NCI-H2171 treated with DMSO at 0.1 percent for 48 hours (cell line): ENCODE measurements around the gene ZMPSTE24.
"Not testable (repeated sequence)": the region's sequence is repeated elsewhere in the genome, so short reads cannot be mapped to it uniquely, and the experiment has no call there.

Experiments
- DNase-seq: peaks from one replicate; lab custom pipeline; 2025; lab: John Stamatoyannopoulos, UW

Gene ZMPSTE24

DNA sequence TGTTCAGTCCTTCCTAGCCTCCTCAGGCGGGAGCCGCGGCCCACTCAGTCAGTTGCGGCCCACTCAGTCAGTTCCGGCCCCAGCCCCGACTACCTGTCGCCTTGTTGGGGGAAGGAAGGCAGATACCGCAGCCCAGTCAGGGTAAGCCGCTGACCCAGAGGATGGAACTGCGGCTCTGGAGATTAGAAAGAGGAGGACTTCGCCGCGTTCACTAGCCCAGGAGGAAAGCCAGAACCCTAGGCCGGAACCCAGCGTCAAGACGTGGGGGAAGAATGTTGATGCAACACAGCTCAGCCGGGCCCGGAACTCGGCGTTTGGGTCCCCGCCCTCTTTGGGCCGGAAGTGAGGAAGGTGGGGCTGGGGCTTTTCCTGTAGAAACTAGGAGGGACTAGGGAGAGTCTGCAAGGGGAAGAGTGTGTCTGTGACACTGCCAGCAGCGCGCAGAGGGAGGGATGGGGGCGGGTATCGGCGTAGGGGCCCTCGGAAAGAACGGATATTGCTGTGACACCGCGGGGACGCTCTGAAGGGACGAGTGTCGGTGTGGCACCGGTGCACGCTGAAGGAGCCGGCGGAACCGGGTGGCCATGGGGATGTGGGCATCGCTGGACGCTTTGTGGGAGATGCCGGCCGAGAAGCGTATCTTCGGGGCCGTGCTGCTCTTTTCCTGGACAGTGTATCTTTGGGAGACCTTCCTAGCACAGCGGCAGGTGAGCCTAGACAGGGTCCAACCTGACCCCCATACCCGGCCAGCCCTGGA, at the start of gene ZMPSTE24:
Gene ZMPSTE24, plus strand, starts transcription at position 549 of the 757 bp plus-strand sequence. Its CDS starts 36 bp downstream, at position 585.
- DNase-seq: peak; percentile 98

DNA sequence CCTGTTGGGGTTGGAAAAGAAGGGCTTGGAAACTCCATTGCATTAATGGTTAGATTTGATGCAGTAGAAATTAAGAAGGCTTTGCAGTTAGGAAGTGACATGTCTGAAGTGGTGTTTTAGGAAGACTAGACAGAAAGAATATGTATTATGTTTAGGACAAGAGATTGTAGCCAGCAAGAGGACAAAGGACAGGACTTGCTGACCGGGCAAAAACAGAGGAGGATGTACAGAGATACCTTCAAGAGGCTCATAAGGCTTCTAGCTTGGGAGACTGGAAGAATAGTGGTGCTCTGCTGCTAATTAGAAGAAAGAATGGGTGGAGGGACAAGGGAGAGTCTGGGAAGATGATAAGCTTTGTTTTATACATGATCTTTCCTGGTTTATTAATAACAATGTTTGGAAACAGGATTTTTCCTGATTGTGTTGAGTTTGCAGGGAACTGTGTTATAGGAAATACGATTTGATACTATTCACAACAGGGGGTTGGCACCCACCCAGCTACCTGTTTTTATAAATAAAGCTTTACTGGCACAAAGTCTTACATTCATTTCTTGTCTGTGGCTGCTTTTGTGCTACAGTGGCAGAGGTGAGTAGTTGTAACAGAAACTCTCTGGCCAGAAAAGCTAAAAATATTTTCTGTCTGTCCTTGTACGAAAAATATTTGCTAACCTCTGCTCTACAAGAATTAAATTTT, 47.4 kb upstream of the ZMPSTE24 start:
- DNase-seq: no peak

DNA sequence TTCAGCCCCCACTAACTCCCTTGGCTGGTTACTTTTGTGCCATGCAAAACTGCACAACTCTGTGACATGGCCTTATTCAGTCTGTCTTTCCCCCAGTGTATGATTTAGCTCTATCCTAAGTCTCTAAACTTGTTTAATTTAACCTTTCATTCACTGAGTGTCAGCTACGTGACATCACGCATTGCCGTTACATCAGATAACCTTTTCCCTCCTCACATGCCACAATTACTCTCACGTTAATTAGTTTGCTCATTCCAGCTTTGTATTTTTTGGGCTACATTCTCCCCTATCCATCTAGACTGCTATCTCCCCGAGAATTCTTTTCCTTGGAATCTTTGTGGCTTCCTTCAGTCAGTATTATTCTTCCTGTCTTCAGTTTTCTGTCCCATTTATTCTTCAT, 39.7 kb upstream of the ZMPSTE24 start:
- no peak for DNase-seq

DNA sequence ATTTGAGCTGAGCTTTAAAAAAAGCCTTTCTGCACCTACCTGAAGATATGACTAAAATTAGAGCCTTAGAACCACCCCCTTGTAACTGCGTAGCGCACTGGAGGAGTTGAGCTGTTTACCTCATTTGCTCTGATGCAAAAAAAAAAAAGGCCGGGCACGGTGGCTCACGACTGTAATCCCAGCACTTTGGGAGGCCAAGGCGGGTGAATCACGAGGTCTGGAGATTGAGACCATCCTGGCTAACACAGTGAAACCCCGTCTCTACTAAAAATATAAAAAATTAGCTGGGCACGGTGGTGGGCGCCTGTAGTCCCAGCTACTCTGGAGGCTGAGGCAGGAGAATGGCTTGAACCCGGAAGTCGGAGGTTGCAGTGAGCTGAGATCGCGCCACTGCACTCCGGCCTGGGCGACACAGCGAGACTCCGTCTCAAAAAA, 36.5 kb upstream of the ZMPSTE24 start:
- DNase-seq: not testable (repeated sequence)

DNA sequence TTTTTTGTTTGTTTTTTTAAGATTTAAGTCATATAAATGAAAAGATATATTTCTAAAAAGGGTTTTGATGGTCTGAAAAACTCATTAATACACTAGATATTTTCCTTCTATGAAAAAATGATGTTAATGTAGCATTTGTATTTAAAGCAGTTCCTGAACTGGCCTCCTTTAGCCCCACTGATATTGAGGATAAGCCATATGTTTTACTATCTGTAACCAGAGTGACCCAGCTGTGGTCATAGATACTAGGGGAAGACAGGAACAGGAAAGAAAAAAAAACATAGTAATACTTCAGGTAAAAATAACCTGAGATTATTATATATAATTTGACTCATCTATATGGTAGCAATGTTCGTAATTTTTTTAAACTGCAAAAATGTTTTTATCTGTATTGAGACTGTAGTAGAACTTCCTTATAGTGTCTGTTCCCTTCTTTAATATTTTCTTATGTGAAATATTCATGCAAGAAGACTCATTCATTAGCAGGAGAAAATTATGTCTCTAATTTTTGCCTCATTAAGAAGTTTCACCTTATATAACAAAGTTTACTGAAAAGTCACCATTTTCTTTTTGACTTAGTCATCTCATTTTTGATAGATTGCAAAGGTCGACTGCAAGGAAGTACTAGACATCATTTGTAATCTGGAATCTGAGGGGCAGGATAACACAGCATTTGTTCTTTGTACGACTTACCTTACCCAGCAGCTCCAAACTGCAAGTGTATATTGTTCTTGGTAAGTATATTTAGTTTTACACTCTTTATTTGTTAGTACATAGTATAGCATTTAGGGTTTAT, 35.9 kb upstream of the ZMPSTE24 start:
- no peak for DNase-seq

DNA sequence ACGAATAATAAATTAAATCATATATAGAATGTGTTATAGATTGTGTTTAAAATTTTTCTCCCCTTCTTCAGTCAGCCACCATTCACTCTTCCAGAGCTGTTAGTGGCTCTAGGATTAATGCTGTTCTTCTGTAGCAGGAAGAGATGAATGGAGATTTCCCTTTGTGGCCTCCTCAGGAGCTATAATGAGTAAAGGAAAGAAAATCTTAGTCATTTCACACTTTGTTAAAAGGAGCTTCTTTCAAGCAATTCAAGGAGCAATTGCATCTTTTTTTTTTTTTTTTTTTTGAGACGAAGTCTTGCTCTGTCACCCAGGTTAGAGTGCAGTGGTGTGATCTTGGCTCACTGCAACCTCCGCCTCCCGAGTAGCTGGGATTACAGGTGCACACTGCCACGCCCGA, 34.0 kb upstream of the ZMPSTE24 start:
- no peak for DNase-seq

DNA sequence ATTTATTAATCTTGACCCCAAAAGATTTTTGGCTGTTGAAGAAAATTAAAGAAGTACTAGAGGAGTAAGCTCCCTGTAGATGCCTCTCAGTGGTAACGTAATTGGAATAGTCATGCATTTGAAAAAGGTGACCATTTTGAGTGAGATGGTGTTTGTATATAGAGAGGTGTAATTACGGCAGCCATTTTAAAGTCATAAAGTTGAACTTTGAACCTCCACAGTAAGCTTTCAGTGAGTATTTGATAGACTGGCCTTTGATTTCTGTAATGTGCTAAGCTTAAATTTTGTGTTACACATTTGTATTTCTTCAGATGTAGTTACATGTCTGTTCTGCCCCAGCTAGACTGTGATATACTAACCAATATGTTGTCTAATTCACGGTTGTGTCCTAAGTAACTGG, 31.8 kb upstream of the ZMPSTE24 start:
- DNase-seq: no peak

DNA sequence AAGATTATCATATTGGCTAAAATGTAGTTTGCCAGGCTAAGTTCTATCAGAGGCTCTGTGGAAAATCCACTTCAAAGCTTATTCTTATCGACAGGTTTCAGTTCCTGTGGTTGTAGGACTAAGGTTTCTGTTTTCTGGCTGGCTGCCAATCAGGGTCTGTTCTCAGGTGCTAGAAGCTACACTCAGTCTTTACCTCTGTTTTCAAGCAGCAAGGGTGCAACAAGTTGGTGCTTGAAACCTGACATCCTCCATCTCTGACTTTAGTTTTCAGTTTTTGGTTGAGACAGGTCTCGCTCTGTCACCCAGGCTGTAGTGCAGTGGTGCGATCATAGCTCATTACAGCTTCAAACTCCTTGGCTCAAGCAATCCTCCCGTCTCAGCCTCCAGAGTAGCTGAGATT, 25.6 kb upstream of the ZMPSTE24 start:
- DNase-seq: peak; percentile 28

DNA sequence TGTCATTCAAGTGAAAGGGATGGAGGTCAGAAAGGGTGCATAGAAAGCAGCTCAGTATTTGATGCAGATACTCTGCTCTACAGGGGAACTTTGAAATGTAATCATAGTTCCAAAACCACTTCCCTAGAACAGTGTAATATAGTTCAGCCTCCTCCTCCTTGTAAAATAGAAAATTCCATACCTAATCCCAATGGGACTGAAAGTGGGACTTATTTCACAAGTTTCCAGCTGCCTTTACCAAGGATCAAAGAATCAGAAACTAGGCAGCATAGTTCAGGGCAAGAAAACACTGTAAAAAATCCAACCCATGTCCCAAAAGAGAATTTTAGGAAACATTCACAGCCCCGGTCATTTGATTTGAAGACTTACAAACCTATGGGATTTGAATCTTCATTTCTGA, 18.4 kb upstream of the ZMPSTE24 start:
- no peak for DNase-seq

DNA sequence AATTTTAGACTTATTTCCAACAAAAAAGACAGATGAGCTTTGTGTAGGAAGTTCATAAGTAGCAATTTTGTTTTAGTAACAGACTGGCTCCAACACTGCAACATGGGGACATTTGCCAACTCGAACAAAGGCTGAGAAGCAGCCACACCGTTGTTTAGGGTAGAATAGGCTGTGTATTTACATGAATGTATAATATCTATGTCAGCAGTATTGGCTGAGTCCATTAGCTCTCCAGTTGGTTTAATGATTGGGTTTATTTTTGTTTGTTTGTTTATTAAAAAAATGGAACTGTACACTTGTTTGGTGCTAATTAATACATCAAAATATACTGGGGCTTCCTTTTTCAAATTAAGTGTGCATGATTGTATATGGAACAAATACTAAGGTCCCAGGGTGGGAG, 17.6 kb upstream of the ZMPSTE24 start:
- DNase-seq: no peak

DNA sequence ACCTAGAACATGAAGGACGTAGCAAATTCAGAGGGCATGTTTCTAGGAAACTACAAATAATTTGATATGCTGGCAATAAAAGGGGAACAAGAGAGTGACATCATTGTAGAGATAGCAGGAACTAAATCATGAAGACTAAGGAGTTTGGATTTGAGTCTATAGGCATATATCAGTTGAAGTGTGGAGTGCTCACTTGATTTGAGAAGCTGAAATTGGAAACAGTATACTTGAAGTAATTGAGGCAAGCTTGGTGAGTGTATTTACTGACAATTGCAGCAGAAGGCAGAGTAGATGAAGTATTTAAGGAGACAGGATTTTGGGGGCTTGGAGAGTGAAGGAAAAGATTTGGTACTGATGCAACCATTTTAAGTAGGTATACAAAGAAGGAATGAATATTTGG, 16.7 kb upstream of the ZMPSTE24 start:
- DNase-seq: no peak

DNA sequence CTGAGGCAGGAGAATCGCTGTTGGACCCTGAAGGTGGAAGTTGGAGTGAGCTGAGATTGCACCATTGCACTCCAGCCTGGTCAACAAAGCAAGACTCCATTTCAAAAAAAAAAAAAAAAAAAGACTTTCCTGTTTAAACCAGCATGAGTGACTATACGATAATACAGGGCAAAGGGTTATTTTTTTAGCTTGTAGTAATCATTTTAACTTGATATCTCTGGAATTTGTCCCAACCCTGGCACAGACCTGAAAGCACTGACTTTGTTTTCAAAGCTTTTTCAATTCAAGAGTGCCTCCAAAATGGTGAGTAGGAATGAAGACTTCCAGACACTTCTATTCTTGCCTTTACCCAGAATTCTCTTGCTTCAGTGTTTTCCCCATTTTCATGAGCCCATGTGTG, 14.7 kb upstream of the ZMPSTE24 start:
- DNase-seq: no peak

DNA sequence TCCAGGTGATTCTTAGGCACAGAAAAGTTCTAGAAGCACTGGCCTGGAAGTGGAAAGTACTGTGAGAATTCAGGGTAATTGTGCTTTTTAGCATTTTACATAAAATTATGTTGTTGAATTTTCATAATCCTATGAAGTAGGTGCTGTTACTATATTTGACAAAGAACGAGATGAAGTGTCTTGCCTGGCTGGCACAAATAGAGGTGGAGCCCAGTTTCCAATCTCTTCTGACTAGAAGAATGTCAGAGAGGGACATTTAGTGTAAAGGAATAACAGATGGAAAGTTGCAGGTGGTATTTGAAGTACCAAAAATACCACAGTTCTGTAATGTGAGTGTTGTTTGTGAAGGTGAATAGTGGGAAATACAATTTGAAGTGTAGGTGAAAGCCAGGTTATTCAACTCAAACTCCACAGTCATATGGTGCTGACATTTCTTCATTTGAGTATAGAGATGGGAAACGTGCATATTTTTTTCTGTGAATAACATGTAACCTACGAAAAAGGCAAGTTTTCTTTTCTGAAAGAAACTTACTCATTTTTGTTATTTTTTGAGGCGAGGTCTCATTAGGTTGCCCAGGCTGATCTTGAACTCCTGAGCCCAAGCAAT, 13.8 kb upstream of the ZMPSTE24 start:
- DNase-seq: no peak

DNA sequence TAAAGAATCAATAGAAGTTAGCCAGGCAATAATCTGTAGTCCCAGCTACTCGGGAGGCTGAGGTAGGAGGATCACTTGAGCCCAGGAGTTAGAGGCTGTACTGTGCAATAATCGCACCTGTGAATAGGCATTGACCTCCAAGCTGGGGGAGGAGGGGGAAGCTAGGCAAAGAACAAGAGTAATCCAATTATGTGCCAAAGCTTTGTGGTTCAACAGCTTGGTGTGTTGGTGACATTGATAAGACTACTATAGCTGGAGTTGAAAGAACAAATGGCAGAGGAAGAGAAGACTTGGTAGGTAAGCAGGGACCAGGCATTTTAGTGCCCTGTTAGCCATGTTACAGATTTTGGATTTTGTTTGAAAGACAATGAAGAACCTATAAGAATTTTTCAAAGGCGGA, 12.3 kb upstream of the ZMPSTE24 start:
- DNase-seq: no peak

DNA sequence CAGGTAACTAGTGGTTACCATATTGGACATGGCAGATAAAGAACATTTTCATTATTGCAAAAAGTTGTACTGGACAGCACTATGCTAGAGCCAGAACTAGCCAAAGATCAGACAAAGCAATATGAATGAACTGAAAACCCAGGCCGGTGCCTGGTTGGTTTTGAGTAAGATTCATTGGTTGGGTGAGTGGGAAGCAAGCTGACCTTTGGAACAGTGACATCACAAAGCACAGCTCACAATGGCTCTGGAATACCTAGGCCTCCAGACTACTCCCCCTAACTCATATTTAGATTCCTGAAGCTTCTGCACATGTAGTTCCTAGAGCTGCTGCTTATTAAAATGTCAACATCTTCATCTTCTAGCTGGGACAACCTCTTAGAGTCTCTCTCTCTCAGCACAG, 10.4 kb upstream of the ZMPSTE24 start, which contains the start of gene TMCO2:
Gene TMCO2, plus strand, starts transcription at position 283 of the 400 bp plus-strand sequence. Its CDS starts 57 bp downstream, at position 340.
- no peak for DNase-seq

DNA sequence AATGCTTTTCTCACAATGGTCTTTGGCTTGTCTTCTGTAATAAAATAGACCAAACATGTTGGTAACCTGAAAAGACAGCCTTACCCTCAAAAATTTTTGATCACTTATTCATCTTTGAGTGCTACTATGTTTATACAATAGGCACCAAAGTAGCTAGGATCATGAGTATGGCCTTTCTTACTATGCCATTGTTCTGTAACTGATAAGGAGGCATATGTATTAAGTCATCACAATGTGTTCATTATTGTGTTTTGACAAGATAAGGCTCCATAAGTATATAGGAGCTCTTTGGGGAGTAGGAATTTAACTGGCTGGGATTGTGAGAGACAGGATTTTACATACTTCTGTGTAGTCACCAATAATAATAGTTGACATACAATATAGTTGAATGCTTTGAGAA, 9.6 kb upstream of the ZMPSTE24 start:
- DNase-seq: no peak

DNA sequence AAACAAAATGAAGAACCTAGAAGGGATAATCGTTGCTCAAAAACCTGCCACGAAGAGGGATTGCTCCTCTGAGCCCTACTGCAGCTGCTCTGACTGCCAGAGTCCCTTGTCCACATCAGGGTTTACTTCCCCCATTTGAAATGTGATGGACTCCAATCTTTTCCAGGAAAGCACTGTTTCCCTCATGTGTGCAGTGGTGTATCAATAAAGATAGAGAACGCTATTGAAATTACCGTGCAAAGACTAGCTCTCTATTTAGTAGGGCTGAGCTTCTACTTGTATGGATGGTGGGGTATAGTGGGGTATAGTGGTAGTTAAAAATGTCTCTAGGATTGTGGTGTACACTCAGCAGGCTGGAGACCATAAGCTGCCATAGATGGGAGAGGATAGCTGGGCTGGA, 6.6 kb upstream of the ZMPSTE24 start:
- DNase-seq: no peak

DNA sequence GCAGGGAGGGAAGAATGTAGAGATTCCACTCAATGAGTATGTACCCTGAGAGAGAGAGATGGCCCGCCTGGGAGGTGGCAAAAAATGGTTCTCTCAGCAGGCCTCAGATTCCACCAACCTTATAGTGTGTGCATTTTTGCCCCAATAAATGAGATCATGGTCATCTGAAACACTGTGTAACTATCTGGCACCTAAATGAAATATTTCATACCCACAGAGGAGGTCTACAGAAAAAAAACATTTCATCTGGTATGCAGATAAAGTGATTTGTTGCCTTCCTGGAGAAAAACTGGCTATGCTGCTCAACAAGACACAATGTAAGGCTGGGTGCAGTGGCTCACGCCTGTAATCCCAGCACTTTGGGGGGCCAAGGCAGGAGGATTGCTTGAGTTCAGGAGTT, 5.4 kb upstream of the ZMPSTE24 start:
- DNase-seq: no peak

DNA sequence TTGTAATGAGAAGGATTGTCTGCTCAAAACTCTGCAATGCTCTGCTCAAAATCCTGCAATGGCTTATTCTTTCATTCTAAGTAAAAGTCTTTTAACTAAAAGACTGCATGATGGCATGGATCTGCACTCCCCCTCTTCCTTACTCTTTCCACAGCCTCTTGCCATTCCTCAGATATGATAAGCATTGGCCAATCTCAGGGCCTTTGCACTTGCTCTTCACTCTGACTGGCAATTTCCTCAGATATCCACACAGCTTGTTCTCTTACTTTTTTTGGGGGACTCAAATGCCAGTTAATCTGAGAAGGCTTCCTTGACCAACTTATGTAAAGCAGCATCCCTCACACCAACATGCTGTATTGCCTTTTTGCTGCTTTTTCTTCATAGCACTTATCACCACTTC, 2.8 kb upstream of the ZMPSTE24 start:
- no peak for DNase-seq

DNA sequence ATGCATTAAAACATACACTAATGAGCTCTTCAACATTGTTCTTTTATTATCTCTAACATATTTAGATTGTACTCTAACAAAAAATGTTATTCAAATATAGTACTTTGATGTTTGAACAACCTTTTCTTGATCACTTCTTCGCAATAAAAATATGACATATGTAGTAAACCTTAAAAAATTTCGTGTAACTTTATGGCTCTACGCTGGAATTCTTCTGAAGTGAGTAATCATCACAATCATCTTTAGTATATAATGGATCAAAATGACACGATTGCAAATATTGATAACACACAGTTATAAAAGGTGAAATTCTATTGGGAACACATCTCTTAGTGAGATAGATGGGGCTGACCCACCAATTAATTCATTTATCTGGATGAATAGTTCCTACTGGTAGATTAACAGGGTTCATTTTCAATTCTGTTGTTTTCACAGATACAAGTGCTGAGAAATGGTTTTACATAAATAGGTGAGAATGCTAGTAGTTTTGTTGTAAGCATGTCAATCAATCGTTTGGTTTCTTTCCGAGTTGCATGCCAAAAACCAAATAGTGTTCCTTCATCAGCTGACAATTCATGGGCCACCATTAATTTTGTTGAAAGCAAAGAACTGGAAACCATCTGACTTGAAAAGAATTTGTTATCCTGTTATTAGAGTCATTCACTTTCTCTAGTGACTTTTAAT, 1.5 kb upstream of the ZMPSTE24 start:
- no peak for DNase-seq

DNA sequence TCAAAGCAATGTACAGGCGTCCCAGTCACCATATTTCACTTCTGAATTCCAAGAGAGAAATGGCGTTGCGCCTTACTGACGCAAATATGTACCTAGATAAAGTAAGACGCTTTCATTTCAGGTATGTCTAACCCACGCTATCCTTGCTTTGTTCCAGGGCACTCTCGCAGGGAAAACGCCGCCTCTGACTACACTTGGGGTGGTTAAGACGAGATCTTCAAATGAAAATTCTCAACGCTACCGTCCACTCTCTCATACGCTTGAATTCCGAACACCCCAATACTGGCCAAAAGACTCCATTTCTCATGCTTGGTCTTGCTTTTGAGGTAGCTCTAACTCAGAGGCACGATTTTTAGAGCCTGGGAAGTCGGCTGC, 736 bp upstream of the ZMPSTE24 start:
- DNase-seq: peak; percentile 81

DNA sequence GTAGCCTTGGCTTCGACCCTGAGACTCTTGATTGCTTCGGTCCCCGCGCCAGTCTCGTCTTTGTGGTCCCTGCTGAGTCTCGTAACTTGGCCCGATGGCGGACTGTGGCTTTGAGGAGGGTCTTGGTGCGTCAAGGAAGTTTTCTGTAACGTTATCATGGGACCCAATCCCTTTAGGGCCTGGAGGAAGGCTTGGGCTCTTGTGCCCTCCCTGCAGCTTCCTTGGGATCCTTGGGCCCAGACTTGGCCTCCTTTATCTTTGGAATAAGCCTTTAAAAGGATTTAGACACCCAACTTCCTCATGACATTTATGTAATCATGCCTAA, 371 bp downstream of the ZMPSTE24 start:
- no peak for DNase-seq
